ENCODE results near the gene MYD88. TPM values are rescaled to one million over a fixed set of nuclear protein-coding genes. Genes with fewer than 3 reads are reported as not detected.
A peak's percentile ranks its signal among the peaks of the same experiment; 100 is the strongest.

Gene MYD88
- total and polyA plus RNA-seq, 9 of the 15 experiments (the other 6 are each of a cell fraction or from before 2014, with no cell fraction given) = 3.2 to 47.3 (median 27.6) TPM

- no peak for TF ChIP-seq HNRNPH1 (optimal IDR thresholded peaks at IDR 0.05; ENCODE audit: low read depth, low read length)
- peak; percentile 17 for TF ChIP-seq NFYB (IDR thresholded peaks at IDR 0.05; ENCODE audit: extremely low read depth, insufficient read length)
- TF ChIP-seq ADNP (tag; IDR thresholded peaks at IDR 0.05) = peak; percentile 56; the same call in 1 of the 2 replicates
- peak; percentile 96 for TF ChIP-seq ESRRA (IDR thresholded peaks at IDR 0.05; ENCODE audit: borderline replicate concordance, low read depth)
- no peak for TF ChIP-seq LEF1 (IDR thresholded peaks at IDR 0.05)
- peak; percentile 46 for TF ChIP-seq CBFA2T3 (IDR thresholded peaks at IDR 0.05)
These were observed 12.5 kb downstream of the MYD88 start (continued) for GRCh38 chr3:38150780-38151528.

- DNase-seq (ENCODE audit: extremely low read depth in 1 of 4, low spot score in 3 of 4) (no peak), ATAC-seq (no peak), FAIRE-seq (no peak)
- Histone ChIP-seq H4K20me1 (replicated peaks; ENCODE audit: control insufficient read depth, insufficient read depth, low read length) (no peaks in the 10 kb centered on the region), H3K36me3 (ENCODE audit: control insufficient read depth, insufficient read depth, low read length) (no peaks in the 10 kb centered on the region), H3K79me2 (ENCODE audit: control insufficient read depth, insufficient read depth, low read length) (no peaks in the 10 kb centered on the region), H3K9me3 (replicated peaks; ENCODE audit: control insufficient read depth, insufficient read depth, low read depth, low read length) (no peaks in the 10 kb centered on the region), H3K4me3 (no peak overlapping the region), H3K4me2 (ENCODE audit: insufficient read depth, low read length) (no peak overlapping the region), H3K4me1 (replicated peaks in 1 of 2; ENCODE audit: control insufficient read depth in 2 of 2, insufficient read depth in 2 of 2, low read length in 2 of 2) (peaks cover 9 to 30% of the 10 kb centered on the region in 2 experiments), H3K9me1 (ENCODE audit: control insufficient read depth, insufficient read depth, low read length) (no peaks in the 10 kb centered on the region), H3K27ac (ENCODE audit: extremely low read depth, low read depth, low read length) (no peak overlapping the region), H3K9ac (ENCODE audit: insufficient read depth in 1 of 2, low read depth in 2 of 2, low read length in 2 of 2) (no peak overlapping the region), H3K27me3 (ENCODE audit: control insufficient read depth in 2 of 2, insufficient read depth in 2 of 2, low read length in 2 of 2) (no peaks in the 10 kb centered on the region), H2AFZ (ENCODE audit: low read depth, low read length) (peak overlapping the region; percentile 18; the same call in 1 of the 2 replicates)
- ChIA-PET CTCF (ENCODE audit: low intra/inter-chr PET ratio) (interaction anchor here (0.6 kb wide), 1 partner anchor 931 kb away, joined by 4 read pairs; no protein-coding TSS in a partner anchor), POLR2A (interaction anchor here (1.0 to 4.3 kb wide), 3 partner anchors 10 to 15 kb away, joined by 3 to 29 read pairs (median 14); partner anchors contain the start of genes ACAA1 and OXSR1)
- WGBS (ENCODE audit: insufficient coverage, low coverage, missing lambda C conversion rate) = 54% methylated on average over 3 of the region's 3 CpGs
- in situ Hi-C loops (cut with MboI) (no loop called here), intact Hi-C loops (cut with micrococcal nuclease) (no loop called here)
- no TSS peak for BruUV-seq (replicated peaks)
- TF ChIP-seq ZNF318 (IDR thresholded peaks at IDR 0.05; ENCODE audit: borderline replicate concordance in 1 of 2, low read depth in 1 of 2) (no peak), ZNF263 (CRISPR knock-in tag; IDR thresholded peaks at IDR 0.05; ENCODE audit: borderline replicate concordance) (no peak), ASH1L (IDR thresholded peaks at IDR 0.05; ENCODE audit: borderline replicate concordance, low read depth, partially characterized antibody) (no peak), EZH2 (IDR thresholded peaks at IDR 0.05; ENCODE audit: borderline replicate concordance, low read depth, low read length) (no peak)
These were observed 13.3 kb downstream of the MYD88 start for GRCh38 chr3:38151667-38152265.
